Progenitor cell of endocrine pancreas (in vitro differentiated cells): ENCODE data around the gene VPS35L. TPM values are rescaled to one million over a fixed set of nuclear protein-coding genes. Genes with fewer than 3 reads are reported as not detected.

Experiments
- DNase-seq: peaks from one replicate; pipeline ENCODE4 v3.0.0; 2021; ENCODE audit warnings: low spot score; ENCODE audit not compliant: unreplicated experiment
- H3K27ac Mint-ChIP-seq: 2 replicates; pipeline ENCODE4 v1.8.0; 2021; ENCODE audit warnings: mild to moderate bottlenecking, moderate library complexity, mixed read lengths
- H3K27me3 Mint-ChIP-seq: 2 replicates; pipeline ENCODE4 v1.8.0; 2021; ENCODE audit warnings: mixed read lengths
- H3K36me3 Mint-ChIP-seq: 2 replicates; pipeline ENCODE4 v1.8.0; 2022; ENCODE audit warnings: mixed read lengths; ENCODE audit not compliant: insufficient read depth
- H3K4me1 Mint-ChIP-seq: 2 replicates; pipeline ENCODE4 v1.8.0; 2021; ENCODE audit warnings: low read depth, mixed read lengths
- H3K4me3 Mint-ChIP-seq: 2 replicates; pipeline ENCODE4 v1.8.0; 2021; ENCODE audit warnings: low read depth, mild to moderate bottlenecking, moderate library complexity, mixed read lengths
- H3K9me3 Mint-ChIP-seq: 2 replicates; pipeline ENCODE4 v1.8.0; 2021; ENCODE audit warnings: low read depth, mixed read lengths
- total RNA-seq: library from RNA; stranded (reverse); gene quantifications from 2 replicates; pipeline ENCODE4 v1.2.1, GENCODE V29; 2021
- TF ChIP-seq, protein P1 (sequence below): fragments of 200-600 bp; sonication (generic); IDR thresholded peaks from one replicate; pipeline ENCODE4 v1.5.0; 2021; ENCODE audit warnings: antibody characterized with exemption, mild to moderate bottlenecking; ENCODE audit not compliant: unreplicated experiment

VPS35L gene
- total RNA-seq, 1 donor from 2014 or later, result 88.4 TPM

DNA sequence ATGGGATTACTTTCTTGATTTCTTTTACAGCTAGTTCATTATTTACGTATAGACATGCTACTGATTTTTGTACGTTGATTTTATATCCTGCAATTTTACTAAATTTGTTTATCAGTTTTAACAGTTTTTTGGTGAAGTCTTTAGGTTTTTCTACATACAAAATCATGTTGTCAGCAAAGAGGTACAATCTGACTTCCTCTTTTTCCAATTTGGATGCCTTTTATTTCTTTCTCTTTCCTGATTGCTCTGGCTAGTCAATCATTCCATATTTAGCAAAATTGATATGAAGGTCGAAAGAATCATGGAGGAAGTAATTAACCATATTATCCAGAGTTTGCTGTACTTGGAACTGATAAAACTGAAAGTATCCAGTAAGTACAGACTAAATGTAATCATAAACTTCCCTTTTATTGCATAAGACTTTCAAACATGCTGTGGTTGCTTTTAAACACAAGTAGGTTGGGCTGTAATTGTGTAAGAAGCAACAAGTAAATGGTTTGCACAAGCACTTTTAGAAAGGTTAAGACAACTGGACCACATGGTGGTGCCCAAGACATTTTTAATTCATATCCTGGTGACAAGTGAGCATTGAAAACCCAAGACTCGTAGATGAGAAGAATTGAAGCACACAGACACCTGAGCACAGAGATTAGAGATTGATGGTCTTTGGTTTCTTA lies 42.0 kb upstream of the VPS35L start:
- no peak for DNase-seq
- Mint-ChIP-seq H3K4me3 (no peak overlapping the region), H3K9me3 (peaks cover 9% of the 10 kb centered on the region), H3K4me1 (peaks cover 7% of the 10 kb centered on the region), H3K27ac (no peak overlapping the region), H3K27me3 (no peaks in the 10 kb centered on the region), H3K36me3 (peaks cover 44% of the 10 kb centered on the region)
- TF ChIP-seq, protein P1, sequence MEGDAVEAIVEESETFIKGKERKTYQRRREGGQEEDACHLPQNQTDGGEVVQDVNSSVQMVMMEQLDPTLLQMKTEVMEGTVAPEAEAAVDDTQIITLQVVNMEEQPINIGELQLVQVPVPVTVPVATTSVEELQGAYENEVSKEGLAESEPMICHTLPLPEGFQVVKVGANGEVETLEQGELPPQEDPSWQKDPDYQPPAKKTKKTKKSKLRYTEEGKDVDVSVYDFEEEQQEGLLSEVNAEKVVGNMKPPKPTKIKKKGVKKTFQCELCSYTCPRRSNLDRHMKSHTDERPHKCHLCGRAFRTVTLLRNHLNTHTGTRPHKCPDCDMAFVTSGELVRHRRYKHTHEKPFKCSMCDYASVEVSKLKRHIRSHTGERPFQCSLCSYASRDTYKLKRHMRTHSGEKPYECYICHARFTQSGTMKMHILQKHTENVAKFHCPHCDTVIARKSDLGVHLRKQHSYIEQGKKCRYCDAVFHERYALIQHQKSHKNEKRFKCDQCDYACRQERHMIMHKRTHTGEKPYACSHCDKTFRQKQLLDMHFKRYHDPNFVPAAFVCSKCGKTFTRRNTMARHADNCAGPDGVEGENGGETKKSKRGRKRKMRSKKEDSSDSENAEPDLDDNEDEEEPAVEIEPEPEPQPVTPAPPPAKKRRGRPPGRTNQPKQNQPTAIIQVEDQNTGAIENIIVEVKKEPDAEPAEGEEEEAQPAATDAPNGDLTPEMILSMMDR, result no peak

DNA sequence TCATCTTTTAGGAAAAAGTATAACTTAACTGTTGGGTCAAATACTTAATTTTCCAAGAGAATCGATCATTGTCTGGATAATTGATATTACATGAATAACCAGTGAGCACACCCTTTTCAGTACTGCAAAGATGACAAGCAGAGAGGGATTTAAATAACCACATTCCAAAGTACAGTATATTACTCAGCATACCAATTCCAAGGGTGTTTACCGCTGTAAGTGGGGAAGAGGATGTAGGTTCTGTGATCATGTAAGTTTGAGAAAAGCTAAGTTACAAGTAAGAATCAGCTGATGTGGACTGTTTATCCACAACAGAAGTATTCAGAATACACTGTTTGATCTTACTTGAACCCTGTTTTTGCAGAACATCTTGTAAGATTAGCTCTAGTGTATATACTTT lies 39.7 kb upstream of the VPS35L start:
- H3K36me3 Mint-ChIP-seq, result peaks cover 45% of the 10 kb centered on the region
- no peak overlapping the region for H3K4me3 Mint-ChIP-seq
- peaks cover 22% of the 10 kb centered on the region for H3K4me1 Mint-ChIP-seq
- DNase-seq, result no peak
- no peaks in the 10 kb centered on the region for H3K27me3 Mint-ChIP-seq
- TF ChIP-seq, protein P1, result no peak
- peaks cover 9% of the 10 kb centered on the region for H3K9me3 Mint-ChIP-seq
- no peak overlapping the region for H3K27ac Mint-ChIP-seq

DNA sequence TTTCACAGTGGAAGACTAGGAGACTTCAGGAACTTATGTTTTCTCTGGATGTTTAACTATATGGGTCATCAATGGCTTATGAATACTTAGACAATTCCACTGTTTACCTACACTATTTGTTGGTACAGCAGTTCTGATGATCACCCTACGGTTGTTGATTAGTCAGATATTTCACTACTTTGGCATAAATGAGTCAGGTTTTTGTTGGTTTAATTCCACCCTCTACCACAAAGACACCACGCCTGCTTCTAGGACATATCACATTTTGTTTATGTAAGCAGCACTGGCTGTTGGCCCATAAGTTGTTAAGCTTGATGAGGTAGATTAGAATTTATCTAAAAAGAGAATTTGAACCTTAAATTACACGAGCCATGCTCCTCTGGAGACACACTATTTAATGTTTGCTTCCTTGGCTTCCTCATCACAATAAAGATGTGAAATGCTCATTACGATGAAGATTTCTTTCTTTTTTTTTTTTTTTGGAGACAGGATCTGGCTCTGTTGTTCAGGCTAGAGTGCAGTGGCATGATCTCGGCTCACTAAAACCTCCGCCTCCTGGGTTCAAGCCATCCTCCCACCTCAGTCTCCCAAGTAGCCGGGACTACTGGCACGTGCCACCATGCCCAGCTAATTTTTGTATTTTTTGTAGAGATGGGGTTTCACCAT lies 37.9 kb upstream of the VPS35L start:
- TF ChIP-seq, protein P1, result no peak
- Mint-ChIP-seq H3K9me3 (peaks cover 8% of the 10 kb centered on the region), H3K36me3 (peaks cover 35% of the 10 kb centered on the region), H3K4me1 (peaks cover 32% of the 10 kb centered on the region), H3K27me3 (no peaks in the 10 kb centered on the region), H3K27ac (no peak overlapping the region), H3K4me3 (no peak overlapping the region)
- no peak for DNase-seq

DNA sequence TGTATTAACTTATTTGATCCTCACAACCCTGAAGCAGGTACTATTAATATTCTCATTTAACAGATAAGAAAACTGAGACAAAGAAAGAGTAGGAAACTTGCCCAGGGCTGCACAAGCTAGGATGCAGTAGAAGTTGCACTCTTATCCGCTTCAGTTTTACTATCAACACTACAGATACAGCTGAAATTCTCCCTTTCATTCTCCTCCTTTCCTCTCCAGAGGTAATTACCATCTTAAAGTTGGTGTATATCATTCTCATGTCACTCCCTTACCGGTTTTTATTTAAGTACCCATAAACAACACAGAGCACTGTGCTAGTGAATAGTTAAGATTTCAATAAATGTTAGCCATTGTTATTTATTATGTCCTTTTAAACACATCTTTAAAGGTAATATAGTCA lies 37.1 kb upstream of the VPS35L start:
- Mint-ChIP-seq H3K4me1 (peaks cover 34% of the 10 kb centered on the region), H3K27me3 (no peaks in the 10 kb centered on the region), H3K27ac (no peak overlapping the region), H3K4me3 (no peak overlapping the region), H3K36me3 (peaks cover 26% of the 10 kb centered on the region), H3K9me3 (no peaks in the 10 kb centered on the region)
- DNase-seq, result no peak
- TF ChIP-seq, protein P1, result no peak

DNA sequence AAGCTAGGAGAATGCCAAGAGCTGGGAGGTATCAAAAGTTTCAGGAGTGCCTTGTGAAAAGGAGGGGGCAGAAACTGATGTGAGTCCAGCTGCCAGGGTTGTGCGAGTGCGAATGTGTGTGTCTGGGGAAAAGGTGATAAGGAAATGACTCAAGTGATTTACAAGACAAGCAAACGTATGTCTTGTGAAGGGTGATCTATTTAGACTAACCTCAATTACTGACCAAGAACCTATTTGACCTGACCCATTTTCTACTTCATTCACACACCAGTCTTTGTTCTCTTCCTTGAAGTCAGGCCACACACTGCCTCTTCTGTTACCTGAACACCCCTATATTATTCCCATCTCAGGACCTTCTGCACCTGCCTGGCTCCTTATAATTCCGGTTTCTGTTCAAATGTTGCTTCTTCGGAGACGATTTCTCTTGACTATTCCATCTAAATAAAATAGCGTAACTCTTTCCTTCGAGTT lies 34.6 kb upstream of the VPS35L start:
- TF ChIP-seq, protein P1, result no peak
- peaks cover 10% of the 10 kb centered on the region for H3K36me3 Mint-ChIP-seq
- H3K4me3 Mint-ChIP-seq, result peak overlapping the region; percentile 83
- H3K4me1 Mint-ChIP-seq, result peaks cover 47% of the 10 kb centered on the region
- no peaks in the 10 kb centered on the region for H3K9me3 Mint-ChIP-seq
- no peak for DNase-seq
- peak overlapping the region; percentile 94 for H3K27ac Mint-ChIP-seq
- H3K27me3 Mint-ChIP-seq, result no peaks in the 10 kb centered on the region
